ENCODE results near the gene SLK.

The SLK gene
- 116 to 223 (median 152) reads per million in 18 experiments for total RNA-seq

DNA sequence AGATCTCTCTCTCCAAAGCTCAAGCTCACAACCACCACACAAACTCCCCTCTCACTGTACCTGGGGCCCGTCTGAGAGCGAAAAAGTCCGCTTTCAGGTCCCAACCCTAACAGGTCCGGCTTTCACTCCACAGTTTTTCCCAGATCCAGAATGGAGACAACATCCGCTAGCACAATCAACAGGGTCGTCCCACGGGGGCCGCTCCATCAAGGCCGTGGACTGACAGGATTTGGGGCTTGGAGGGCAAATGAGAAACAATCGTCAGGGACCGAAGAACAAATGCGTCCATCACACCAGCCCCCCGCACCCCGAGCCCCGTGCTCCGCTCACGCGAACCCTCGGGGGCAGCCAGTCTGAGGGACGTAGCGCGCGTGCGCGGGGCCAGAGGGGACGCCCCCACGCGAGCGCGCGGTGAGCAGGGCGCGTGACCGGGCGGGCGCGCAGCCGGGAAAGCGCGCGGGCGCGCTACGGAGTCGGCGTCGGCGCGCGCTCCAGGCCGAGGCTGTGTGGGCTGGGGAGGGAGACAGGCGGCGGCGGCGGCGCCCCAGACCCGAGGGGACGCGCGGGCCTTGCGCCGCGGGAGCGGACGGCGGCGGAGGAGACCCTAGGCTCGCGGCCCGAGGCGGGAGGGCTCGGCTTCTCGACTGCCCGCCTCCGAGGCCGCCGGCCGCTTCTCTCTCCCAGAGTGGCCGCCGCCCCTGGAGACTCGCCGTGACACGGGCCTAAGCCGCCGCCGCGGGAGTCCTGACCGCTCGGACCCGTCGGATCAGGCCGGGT, at the start of gene SLK:
TSS of gene SLK (plus strand) at position 470 of the 777 bp plus-strand sequence. CDS start 606 bp downstream, outside the sequence.
- DNase-seq = peak; percentile 85 to 93

DNA sequence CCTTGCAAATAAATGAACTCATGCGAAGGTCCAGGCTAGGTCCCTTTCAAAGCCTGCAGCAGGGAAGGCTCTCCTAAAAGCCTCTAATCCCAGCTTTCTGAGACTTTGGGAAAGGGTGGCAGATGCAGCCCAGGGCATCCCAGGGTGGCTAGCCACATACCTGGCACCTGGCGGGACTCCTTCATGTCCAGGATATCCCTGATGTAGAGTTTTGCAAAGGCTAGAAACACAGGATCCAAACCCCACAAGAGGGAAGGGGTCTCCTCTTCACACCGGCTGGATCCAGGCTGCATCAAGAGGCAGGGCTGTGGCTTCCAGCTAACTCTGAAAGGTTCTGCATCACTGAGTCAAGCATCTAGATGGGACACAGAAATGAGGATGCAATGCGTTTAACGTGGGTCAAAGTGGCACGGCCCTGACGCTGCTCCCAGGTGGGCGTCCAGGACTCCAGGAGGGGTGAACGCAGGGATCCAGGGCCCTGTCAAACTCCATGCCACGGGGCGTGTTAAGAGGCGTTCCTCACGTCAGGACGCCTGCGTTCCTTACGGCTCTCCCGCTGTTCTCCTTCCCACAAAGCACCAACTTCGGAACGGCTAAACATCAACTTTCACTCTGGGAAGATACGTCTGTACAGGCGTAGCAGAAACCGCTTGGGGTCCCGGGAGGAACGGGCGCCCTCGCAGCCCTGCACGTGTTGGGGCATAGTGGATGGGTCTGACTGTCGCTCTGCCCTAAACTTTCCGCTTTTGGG, 49.5 kb upstream of the SLK start:
- DNase-seq = peak; percentile 35 to 68

GRCh38 chr10:103918053-103918846, 48.7 kb upstream of the SLK start, which contains the start of gene STN1:
Gene STN1, minus strand, starts transcription at chr10:103918184. Its CDS starts 590 bp downstream, at chr10:103917594.
- peak; percentile 96 to 98 for DNase-seq

GRCh38 chr10:103919648-103920025, 47.3 kb upstream of the SLK start:
- no peak for DNase-seq

GRCh38 chr10:103921248-103921647, 45.7 kb upstream of the SLK start:
- DNase-seq = no peak

DNA sequence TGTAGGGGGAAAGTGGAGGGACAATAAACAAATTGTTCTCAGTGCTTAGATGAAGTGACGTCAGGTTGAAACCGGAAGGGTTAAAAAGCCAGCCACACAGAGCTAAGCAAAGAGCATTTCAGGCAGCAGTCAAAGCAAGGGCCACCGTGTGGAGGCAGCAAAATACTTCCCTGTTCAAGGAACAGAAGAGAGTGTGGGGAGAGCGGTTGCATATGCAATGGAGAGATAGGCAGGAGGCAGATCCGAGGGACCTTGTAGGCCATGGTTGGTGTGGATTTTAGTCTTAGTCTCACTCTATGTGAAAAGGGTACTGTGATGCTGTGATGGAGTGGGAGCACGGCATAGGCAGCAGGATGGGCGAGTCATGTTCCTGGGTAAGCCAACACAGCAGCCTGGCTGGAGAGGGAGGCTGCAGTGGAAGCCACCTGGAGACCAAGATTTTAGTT, 45.2 kb upstream of the SLK start:
- DNase-seq = peak; percentile 77 to 78

DNA sequence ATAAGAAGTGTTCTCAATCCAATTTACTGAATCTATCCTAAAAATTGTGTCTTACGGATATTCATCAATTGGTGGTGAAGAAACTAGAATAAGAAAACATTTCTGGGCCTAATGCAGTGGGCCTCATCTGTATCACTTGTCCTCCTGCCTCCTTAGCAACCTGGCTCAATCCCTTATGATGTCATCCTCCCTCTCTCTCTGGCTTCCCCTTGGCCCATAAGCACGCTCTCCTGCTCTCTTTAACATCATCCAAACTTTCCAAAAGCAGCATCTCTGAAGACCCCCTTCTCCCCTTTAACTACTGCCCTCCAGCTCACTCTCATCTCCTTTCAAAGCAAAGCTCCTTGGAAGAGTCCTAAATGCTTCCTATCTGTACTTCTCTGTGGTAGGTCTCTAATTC, 44.3 kb upstream of the SLK start:
- DNase-seq = no peak

DNA sequence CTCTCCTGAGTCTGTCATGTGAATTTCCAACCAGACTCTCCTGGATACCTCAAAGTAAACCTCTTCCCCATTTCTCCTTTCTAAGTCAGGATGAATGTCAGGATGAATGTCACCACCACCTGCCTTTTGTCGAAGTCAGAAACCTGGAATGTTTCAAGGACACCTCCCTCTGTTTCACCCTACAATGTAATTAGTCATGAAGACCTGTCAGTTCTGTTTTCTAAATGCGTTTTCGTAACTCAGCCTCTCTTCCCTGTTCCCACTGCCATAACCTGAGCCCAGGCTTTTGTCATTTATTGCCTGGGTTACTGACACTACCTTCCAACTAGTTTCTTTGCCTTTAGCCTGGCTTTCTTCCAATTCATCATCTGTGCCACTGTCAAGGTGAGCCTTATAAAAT, 43.4 kb upstream of the SLK start:
- no peak for DNase-seq

- no peak for DNase-seq
Observed at GRCh38 chr10:103925591-103925990, 41.3 kb upstream of the SLK start.

DNA sequence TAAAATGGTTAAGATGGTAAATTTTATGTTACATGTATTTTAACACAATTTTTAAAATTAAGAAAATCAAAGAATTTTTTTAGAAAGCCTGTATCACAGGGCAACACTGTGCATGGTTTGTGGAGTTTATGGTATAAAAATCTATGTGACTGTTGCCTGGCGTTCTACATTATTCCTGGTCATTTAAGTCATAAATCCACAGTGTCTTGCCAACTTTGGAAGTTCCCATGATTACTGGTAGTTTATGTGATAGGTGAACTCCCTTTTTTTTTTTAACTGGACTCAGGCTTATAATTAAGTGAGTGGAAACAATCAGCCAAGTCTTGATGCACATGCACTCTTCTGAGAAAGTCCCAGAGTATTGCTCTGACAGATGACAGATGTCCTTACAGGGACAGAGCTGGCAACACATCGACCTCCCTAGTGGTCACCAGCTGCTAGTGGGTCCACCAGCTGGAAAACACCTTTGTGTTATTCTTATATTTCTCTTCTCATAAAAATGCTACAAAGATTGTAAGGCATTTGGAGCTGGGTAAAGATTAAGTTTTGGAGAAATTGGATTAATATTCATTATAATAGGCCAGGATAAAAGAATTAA, 40.1 kb upstream of the SLK start:
- DNase-seq = no peak

- no peak for DNase-seq
Observed at GRCh38 chr10:103928784-103929183, 38.2 kb upstream of the SLK start.

GRCh38 chr10:103929381-103929921, 37.5 kb upstream of the SLK start:
- DNase-seq = no peak

DNA sequence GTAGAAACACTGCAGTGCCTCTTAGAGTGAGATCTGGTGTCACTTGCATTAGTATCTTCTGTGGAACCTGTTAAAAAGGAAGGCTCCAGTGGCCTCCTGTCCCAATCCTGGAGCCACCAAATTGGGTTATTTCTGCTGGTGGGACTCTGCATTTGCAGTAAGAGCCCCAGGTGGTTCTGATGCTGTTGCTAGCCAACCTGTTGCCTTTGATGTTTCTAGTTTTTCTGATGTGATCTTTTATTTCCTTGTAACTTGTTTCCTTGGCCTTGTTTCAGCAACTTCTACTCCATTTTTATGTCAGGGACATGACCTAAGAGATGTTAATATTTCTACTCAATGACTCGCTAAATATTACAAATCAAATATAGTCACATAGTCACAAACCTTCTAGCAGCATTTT, 36.5 kb upstream of the SLK start:
- DNase-seq = no peak

DNA sequence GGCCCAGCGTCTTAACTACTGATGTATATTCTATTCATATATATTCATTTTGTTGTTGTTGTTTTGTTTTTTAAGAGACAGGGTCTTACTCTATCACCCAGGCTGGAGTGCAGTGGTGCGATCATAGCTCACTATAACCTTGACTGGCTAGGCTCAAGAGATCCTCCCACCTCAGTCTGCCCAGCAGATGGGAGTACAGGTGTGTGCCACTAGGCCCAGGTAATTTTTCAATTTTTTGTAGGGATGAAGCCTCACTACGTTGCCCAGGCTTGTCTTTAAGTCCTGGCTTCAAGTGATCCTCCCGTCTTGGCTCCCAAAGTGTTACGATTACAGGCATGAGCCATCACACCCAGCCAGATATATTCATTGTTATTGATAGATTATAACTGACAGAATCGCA, 36.1 kb upstream of the SLK start:
- DNase-seq = no peak

DNA sequence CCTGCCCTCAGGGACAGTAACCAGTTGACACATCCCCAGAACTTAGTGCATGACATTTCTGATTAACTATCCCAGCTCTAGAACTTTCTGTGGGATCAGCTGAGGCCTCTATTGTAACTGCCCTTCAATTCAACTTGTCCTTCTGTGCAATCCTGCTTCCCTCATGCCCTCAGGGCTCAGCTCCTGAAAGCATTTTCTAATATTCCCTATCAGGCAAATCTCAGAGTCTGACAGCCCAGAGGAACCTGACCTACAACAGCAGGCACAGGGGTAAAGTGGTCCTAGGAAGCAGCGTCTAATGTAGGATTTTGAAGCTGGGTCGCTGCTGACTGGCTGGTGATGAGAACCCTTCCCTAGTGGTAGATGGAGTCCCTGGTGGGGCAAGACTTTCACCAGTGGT, 35.3 kb upstream of the SLK start:
- no peak for DNase-seq

GRCh38 chr10:103932271-103932670, 34.7 kb upstream of the SLK start:
- DNase-seq = no peak

- DNase-seq = no peak
Observed at GRCh38 chr10:103932971-103933370, 34.0 kb upstream of the SLK start.

GRCh38 chr10:103933557-103934121, 33.3 kb upstream of the SLK start:
- no peak for DNase-seq

- no peak for DNase-seq
Observed at GRCh38 chr10:103934308-103934707, 32.6 kb upstream of the SLK start.

DNA sequence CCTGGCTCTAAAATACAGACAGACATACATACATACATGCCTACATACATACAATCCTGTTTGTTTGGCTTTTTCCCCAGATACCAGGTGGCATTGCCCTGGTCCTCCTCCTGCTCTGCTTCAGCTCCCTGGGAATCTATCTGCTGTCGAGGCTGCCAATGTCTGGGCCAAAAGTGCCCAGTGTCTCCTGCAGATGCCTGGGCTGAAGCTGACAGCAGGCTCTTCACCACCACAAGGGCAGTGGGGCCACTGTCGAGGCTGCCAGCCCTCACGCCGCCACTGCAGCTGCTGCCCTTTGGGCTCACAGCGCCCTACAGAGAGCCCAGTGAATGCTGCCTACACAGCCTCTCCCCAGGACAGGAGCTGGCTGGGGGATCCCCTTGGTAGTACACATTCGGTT, 30.9 kb upstream of the SLK start:
- DNase-seq = no peak

- no peak for DNase-seq
Observed at GRCh38 chr10:103939522-103939921, 27.4 kb upstream of the SLK start.

- no peak for DNase-seq
Observed at GRCh38 chr10:103941801-103942200, 25.1 kb upstream of the SLK start.

Data from inflammatory macrophage (primary cell).